ENCODE measurements around the gene REEP5. TPM values are rescaled to one million over a fixed set of nuclear protein-coding genes. Genes with fewer than 3 reads are reported as not detected.

Gene REEP5
- total and polyA plus RNA-seq, 9 of the 15 experiments (the other 6 are each of a cell fraction or from before 2014, with no cell fraction given) = 14.7 to 102 (median 36.0) TPM

- Histone ChIP-seq H3K27ac (ENCODE audit: extremely low read depth, low read depth, low read length) (no peak overlapping the region), H3K4me3 (no peak overlapping the region), H2AFZ (ENCODE audit: low read depth, low read length) (no peak overlapping the region), H3K9me1 (ENCODE audit: control insufficient read depth, insufficient read depth, low read length) (no peaks in the 10 kb centered on the region), H3K27me3 (ENCODE audit: control insufficient read depth in 2 of 2, insufficient read depth in 2 of 2, low read length in 2 of 2) (no peaks in the 10 kb centered on the region), H3K79me2 (ENCODE audit: control insufficient read depth, insufficient read depth, low read length) (peaks cover 21% of the 10 kb centered on the region), H3K9ac (ENCODE audit: insufficient read depth in 1 of 2, low read depth in 2 of 2, low read length in 2 of 2) (no peak overlapping the region), H3K4me1 (replicated peaks in 1 of 2; ENCODE audit: control insufficient read depth in 2 of 2, insufficient read depth in 2 of 2, low read length in 2 of 2) (peaks cover 15 to 27% of the 10 kb centered on the region in 2 experiments; a peak in 4 of 5 replicates), H4K20me1 (replicated peaks; ENCODE audit: control insufficient read depth, insufficient read depth, low read length) (no peaks in the 10 kb centered on the region), H3K4me2 (ENCODE audit: insufficient read depth, low read length) (no peak overlapping the region), H3K9me3 (replicated peaks; ENCODE audit: control insufficient read depth, insufficient read depth, low read depth, low read length) (no peaks in the 10 kb centered on the region), H3K36me3 (ENCODE audit: control insufficient read depth, insufficient read depth, low read length) (peaks cover 40% of the 10 kb centered on the region)
- in situ Hi-C loops (cut with MboI) (no loop called here), intact Hi-C loops (cut with micrococcal nuclease) (loop anchor here (5.0 kb wide), 1 partner anchor 41 kb away; no protein-coding TSS in a partner anchor)
- no peak for TF ChIP-seq GATA2 (CRISPR knock-in tag; IDR thresholded peaks at IDR 0.05)
- no peak for TF ChIP-seq TFE3 (CRISPR knock-in tag; IDR thresholded peaks at IDR 0.05)
- no peak for TF ChIP-seq SMARCB1 (IDR thresholded peaks at IDR 0.05; ENCODE audit: insufficient read length, low read depth)
- no peak for TF ChIP-seq TSHZ1 (CRISPR knock-in tag; IDR thresholded peaks at IDR 0.05)
- TF ChIP-seq ZNF263 (CRISPR knock-in tag; IDR thresholded peaks at IDR 0.05; ENCODE audit: borderline replicate concordance) = no peak
- TF ChIP-seq, protein P1, sequence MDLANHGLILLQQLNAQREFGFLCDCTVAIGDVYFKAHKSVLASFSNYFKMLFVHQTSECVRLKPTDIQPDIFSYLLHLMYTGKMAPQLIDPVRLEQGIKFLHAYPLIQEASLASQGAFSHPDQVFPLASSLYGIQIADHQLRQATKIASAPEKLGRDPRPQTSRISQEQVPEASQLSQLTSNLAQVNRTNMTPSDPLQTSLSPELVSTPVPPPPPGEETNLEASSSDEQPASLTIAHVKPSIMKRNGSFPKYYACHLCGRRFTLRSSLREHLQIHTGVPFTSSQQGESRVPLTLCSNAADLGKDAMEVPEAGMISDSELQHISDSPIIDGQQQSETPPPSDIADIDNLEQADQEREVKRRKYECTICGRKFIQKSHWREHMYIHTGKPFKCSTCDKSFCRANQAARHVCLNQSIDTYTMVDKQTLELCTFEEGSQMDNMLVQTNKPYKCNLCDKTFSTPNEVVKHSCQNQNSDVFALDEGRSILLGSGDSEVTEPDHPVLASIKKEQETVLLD (IDR thresholded peaks at IDR 0.05) = no peak
- no peak for TF ChIP-seq RCOR1 (IDR thresholded peaks at IDR 0.05; ENCODE audit: borderline replicate concordance in 1 of 2, low read depth in 2 of 2, low read length in 2 of 2)
- TF ChIP-seq FOXK2 (conservative IDR thresholded peaks at IDR 0.05 in 1 of 2, IDR thresholded peaks at IDR 0.05 in 1 of 2; ENCODE audit: low read depth in 2 of 2) = no peak
- TF ChIP-seq ZFP91 (CRISPR knock-in tag; IDR thresholded peaks at IDR 0.05) = no peak
- TF ChIP-seq, protein P2, sequence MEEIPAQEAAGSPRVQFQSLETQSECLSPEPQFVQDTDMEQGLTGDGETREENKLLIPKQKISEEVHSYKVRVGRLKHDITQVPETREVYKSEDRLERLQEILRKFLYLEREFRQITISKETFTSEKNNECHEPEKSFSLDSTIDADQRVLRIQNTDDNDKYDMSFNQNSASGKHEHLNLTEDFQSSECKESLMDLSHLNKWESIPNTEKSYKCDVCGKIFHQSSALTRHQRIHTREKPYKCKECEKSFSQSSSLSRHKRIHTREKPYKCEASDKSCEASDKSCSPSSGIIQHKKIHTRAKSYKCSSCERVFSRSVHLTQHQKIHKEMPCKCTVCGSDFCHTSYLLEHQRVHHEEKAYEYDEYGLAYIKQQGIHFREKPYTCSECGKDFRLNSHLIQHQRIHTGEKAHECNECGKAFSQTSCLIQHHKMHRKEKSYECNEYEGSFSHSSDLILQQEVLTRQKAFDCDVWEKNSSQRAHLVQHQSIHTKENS (CRISPR knock-in tag; IDR thresholded peaks at IDR 0.05) = no peak
- no peak for TF ChIP-seq CBX1 (IDR thresholded peaks at IDR 0.05; ENCODE audit: low read depth)
- FAIRE-seq (no peak), ATAC-seq (no peak), DNase-seq (ENCODE audit: extremely low read depth in 1 of 4, low spot score in 3 of 4) (no peak)
- WGBS (ENCODE audit: insufficient coverage, low coverage, missing lambda C conversion rate) = 67% methylated on average over 1 of the region's 1 CpG
- no TSS peak for BruUV-seq (replicated peaks)
- CTCF ChIA-PET (ENCODE audit: low intra/inter-chr PET ratio) = no interaction called here
- POLR2A ChIA-PET = interaction anchor here (0.6 to 1.3 kb wide), 3 partner anchors 15 to 321 kb away, joined by 3 read pairs; no protein-coding TSS in a partner anchor
Observed at GRCh38 chr5:112918679-112919078, 3.3 kb downstream of the REEP5 start.
